Measurements from ENCODE around the gene TEK.

The TEK gene

DNA sequence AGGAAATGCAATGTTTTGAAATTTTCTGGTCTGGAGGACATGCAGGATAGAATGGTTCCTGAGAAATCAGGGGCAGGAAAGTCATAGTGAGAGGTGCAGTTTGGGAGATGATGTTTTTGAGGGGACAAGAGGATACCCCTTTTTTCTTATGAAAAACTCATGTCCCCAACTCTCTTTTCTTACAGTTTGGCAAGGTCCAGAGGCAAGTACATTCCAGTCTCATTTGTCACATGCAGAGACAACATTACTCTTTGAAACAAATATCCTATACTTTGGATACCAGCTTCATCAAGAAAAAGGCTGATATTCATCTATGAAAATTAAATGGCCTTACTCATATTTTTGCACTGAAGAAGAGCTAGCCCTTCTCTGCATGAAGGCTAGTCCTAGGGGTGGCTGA is 139.7 kb downstream of the TEK start:
- no peak for DNase-seq

DNA sequence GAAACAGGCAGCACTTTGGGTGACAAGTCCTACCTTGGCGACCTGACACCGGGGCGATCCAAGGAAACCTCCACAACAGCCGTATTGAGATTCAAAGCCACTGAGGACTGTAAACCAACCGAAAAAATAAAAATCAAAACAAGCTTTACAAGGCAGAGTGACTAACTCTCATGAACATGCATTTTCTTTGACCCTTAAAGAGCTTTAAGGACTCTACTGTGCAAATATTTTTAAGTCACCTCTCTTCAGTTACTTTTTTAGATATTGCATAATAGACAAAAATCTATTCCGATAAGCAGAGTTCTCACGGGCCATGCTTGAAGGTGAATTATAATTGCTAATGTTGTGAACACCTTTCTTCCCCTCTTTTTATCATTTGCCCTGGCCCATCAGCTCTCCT is 149.6 kb downstream of the TEK start:
- no peak for DNase-seq

DNA sequence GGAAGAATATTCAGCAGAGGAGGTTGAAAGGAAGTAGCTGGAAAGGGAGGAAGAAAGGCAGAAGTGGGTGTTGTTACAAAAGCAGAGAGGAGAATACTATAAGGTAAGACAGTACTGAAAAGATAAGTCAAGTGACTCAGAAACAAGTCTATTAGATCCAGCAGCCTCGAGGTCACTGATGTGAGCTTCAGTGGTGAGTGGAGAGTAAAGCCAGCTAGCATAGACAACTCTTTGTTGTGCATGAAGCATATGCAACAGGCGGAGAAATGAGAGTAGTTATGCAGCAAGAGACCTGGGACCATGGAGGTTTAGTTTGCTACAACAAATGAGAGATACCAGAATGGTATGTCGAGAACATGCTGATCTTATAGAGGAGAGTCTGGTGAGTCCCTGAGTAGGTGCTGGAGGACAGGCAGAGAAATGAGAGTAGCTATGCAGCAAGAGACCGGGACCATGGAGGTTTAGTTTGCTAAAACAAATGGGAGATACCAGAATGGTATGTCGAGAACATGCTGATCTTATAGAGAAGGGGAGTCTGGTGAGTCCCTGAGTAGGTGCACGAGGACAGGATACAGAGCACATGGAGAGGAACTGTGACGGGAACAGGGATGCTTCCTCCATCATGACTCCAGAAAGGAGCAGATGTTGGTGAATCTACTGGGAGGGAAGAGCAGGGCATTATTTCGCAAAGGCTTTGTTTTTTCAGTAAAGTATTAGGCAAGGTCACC is 151.9 kb downstream of the TEK start:
- DNase-seq = no peak

DNA sequence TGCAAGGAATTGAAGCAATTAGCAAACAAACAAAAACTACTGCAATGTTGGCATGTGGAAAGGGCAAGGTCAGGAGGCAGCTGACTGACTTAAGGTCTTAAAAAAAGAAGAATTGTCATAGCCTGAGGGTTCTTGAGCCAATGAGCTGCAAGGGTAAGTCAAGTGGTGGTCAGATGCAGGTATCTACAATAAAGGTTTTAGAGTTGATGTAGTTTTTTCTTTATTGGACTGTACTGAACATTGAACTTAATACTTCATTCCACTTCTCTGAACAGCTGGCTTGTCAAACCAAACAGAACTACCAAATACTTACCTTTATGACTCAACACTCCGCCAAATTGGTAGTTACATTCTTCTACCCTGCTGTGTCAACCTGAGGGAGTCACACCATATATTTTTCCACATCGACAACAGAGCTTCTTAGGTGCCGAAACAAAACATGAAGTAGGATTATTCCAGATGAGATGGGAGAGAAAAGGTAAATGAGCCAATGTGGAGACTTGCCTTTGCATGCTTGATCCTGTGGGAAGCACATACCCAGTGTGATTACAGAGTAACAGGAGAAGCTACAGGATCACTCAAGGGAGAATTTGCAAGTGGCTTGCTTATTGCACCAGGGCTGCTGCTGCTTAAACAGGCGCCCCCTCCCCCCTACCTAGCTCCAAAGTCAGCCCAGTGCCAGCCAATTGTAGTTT is 152.6 kb downstream of the TEK start:
- no peak for DNase-seq

DNA sequence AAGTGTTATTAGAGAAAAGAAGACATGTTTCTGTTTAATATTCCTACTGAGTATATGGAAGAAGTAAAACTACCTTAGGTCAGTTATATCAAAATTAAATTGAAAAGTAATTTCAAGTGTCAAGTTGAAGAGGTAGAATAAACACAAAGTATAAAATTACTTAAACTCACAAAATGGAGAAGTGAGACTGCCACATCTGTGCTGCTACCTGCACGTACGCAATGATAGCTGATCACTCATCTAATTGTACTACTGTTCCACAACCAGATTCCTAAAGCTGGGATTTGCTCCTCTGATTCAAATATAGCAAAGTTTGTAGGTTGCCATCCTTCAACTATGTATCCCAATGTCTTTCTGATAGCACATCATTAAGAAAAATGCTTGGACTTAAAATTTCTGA is 163.1 kb downstream of the TEK start:
- DNase-seq = no peak

DNA sequence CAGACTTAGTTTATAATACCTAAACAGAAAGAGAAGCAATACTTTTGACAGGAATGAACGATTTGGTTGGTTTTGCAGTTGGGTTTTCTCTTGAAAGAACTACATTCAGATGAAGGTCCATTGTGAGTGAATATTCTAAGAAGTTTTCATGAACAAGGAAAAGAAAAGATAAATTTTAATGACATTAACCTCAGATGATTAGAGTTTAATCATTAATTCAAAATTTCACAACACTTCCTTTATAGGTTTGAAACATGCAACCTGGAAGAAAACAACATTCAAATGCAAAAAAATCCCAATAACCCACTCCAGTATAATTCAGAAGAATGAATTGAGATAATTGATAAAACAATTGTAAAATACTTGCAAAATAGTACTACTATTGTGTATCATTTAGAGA is 164.2 kb downstream of the TEK start:
- DNase-seq = no peak

DNA sequence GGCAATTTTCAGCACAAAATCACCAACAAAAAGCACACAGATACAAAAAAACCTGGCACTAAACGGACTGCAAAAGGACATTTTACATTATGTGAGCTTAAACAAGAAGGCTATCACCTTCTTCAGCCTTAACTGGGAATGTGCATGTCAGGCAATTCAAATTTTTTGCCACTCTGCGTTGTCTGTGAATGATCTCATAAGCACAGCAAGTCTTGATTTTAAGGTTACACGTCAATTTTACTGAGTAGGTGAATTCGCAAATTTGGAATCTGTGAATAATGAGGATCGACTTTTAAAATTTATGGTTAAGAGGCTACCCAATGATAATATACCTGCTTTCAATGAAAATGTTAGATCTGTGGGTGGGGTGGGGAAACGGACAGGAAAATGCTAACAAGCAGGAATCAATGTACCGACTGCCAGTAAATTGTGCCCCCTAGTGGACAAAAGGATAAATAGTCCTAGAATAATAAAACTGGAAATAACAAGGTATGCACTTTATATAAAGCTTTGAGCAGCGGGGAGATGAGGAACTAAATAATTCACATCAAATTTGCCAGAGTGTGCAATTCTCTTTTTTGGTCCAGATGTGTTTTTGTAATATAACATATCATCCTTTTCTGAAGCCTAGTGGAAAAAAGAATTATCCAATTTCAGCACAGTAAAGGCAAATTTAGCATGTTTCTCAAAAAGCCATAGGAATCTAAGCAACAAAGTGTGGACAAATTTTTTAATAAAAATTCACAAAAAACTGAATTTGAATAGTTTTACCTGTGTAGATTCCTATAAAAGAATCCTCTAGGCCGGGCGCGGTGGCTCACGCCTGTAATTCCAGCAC is 167.4 kb downstream of the TEK start:
- DNase-seq = peak; percentile 68

DNA sequence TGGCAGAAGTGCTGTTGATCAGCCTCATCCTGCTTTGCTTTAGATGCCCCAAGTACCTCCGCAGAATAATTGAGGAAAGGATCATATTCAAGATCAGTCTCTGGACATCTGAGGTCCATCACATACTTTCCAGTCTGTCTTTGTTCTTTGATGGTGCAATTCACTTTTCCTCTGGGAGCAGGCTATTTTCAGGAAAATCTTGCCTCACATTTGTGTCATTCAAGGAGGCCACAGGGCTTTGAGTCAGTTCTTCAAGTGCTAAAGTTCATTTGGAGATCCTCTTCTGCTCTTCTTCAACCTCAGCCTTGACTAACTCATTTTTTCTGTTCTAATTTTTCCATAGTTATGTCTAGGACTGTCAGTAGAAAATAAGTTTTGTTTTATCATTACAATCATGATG is 169.3 kb downstream of the TEK start:
- DNase-seq = no peak

DNA sequence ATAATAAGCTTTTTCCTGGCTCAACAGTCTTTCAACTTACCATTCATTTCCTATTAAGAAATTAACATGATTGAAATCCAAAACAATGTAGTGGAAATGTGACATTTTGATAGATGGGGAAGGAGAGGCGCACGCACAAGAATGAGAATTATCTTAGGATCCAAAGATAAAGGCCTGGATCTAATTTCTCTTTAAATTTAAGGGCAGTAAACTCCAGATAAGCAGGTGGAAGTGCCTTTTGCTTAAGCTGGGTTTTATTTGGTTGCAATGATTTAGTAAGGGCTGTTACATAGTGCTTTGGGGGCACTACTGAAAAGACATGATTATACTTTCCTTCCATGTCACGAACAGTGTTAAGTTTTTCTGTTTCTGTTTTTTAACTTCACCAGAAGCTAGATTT is 170.6 kb downstream of the TEK start:
- DNase-seq = no peak
